Transverse colon (tissue), 4 donors: ENCODE results near the gene SPECC1. TPM values are rescaled to one million over a fixed set of nuclear protein-coding genes. Genes with fewer than 3 reads are reported as not detected.

ENCODE experiments used
- DNase-seq: peaks from one replicate; pipeline ENCODE4 v3.0.0-alpha.2; 2019
- H3K27ac ChIP-seq, 4 donors: fragments of 200-600 bp; sonication (generic); 2 replicates each; pipeline ENCODE4 v1.5.1; 2016 to 2018; ENCODE audit warnings: inconsistent platforms in 4 of 4
- H3K27me3 ChIP-seq: fragments of 200-600 bp; sonication (generic); 2 replicates; pipeline ENCODE4 v1.5.1; 2017; ENCODE audit warnings: inconsistent platforms
- H3K36me3 ChIP-seq, 4 donors: fragments of 200-600 bp; sonication (generic); 2 replicates each; pipeline ENCODE4 v1.5.1; 2017 to 2019; ENCODE audit warnings: inconsistent platforms in 4 of 4
- H3K4me1 ChIP-seq, 4 donors: fragments of 200-600 bp; sonication (generic); 2 replicates each; pipeline ENCODE4 v1.5.1; 2017 to 2020; ENCODE audit warnings: inconsistent platforms in 4 of 4
- H3K4me3 ChIP-seq, 4 donors: fragments of 200-600 bp; sonication (generic); 1 replicate in 1 of 4; 2 replicates in 3 of 4; pipeline versions ENCODE4 v1.5.1 to v1.6.1; 2017 to 2019; ENCODE audit warnings: inconsistent platforms in 4 of 4
- H3K9me3 ChIP-seq, 2 donors: fragments of 200-600 bp; sonication (generic); 2 replicates each; pipeline ENCODE4 v1.5.1; 2017 to 2019; ENCODE audit warnings: inconsistent platforms in 2 of 2
- CTCF ChIP-seq, 5 experiments: fragments of 200-600 bp in 3 of 5; fragments of 450-650 bp in 2 of 5; sonication (generic) in 3 of 5; IDR thresholded peaks; 1 replicate in 2 of 5; 2 replicates in 3 of 5; pipeline ENCODE4 v1.5.1; 2016 to 2017; ENCODE audit warnings: antibody characterized with exemption in 5 of 5, inconsistent platforms in 3 of 5, mild to moderate bottlenecking in 2 of 5, moderate library complexity in 1 of 5
- EP300 ChIP-seq: sonication (generic); formaldehyde crosslinking; IDR thresholded peaks from one replicate; pipeline ENCODE4 v1.6.1; 2017; ENCODE audit warnings: antibody characterized with exemption, low read depth
- POLR2A ChIP-seq: fragments of 450-650 bp; IDR thresholded peaks from one replicate; pipeline ENCODE4 v1.6.1; 2016; ENCODE audit warnings: antibody characterized with exemption, mild to moderate bottlenecking, moderate library complexity
- POLR2AphosphoS5 ChIP-seq, 3 donors: sonication (generic); formaldehyde crosslinking; IDR thresholded peaks; one replicate each; pipeline ENCODE4 v1.6.1; 2016; ENCODE audit warnings: antibody characterized with exemption in 3 of 3
- WGBS, 2 donors: methylation state at CpG; one replicate each; pipeline ENCODE4 v1.1.5; 2018; ENCODE audit warnings: low coverage in 1 of 2; 5-methylcytosine and 5-hydroxymethylcytosine counted together
- in situ Hi-C, 4 donors: fragments of 200-750 bp; cut with MboI; loops; one replicate each; pipeline versions ENCODE4 v1.15.0 to v1.15.1; 2017; ENCODE audit warnings: low sequenced_read_pairs in 3 of 4, low pct_ligation_motif_present in 1 of 4, low pct_unique_long_range_greater_than_20kb in 1 of 4
- intact Hi-C: fragments of 100-400 bp; cut with DNase I; formaldehyde crosslinking; loops from one replicate; pipeline ENCODE4 v1.15.1; 2023; ENCODE audit warnings: low total_unique reads
- total RNA-seq, 4 donors: library from RNA; depleted of rRNA; stranded (reverse); fragments of >200 nt; gene quantifications; one replicate each; pipeline ENCODE4 v1.1.0, GENCODE V29; 2016

The SPECC1 gene
- total RNA-seq, 4 donors from 2014 or later = 117 to 141 (median 125) TPM

GRCh38 chr17:20071824-20072691 lies 62.9 kb downstream of the SPECC1 start:
- TF ChIP-seq POLR2AphosphoS5 (IDR thresholded peaks at IDR 0.05) (no peak), CTCF (IDR thresholded peaks at IDR 0.05) (no peak), EP300 (no peak)
- H3K9me3 ChIP-seq = no peaks in the 10 kb centered on the region
- WGBS, 2 donors = 71 to 83% methylated on average over 2 to 3 of the region's 4 CpGs
- H3K27me3 ChIP-seq = no peaks in the 10 kb centered on the region
- no peaks in the 10 kb centered on the region for H3K36me3 ChIP-seq
- peaks cover 0 to 4% (median 0%) of the 10 kb centered on the region in 4 donors for H3K4me1 ChIP-seq
- no peak for DNase-seq
- no peak overlapping the region for H3K27ac ChIP-seq
- no peak overlapping the region for H3K4me3 ChIP-seq
- intact Hi-C loops (no loop called here), in situ Hi-C loops (no loop called here)

- Histone ChIP-seq H3K4me1 (peaks cover 0 to 4% (median 0%) of the 10 kb centered on the region in 4 donors), H3K27ac (peak overlapping the region in 1 of 4 donors; percentile 36), H3K36me3 (no peaks in the 10 kb centered on the region), H3K27me3 (no peaks in the 10 kb centered on the region), H3K4me3 (no peak overlapping the region), H3K9me3 (no peaks in the 10 kb centered on the region)
- in situ Hi-C loops (no loop called here), intact Hi-C loops (no loop called here)
- no peak for TF ChIP-seq POLR2A
- TF ChIP-seq EP300 = no peak
- no peak for TF ChIP-seq POLR2AphosphoS5 (IDR thresholded peaks at IDR 0.05)
- no peak for TF ChIP-seq CTCF (IDR thresholded peaks at IDR 0.05)
- whole genome bisulfite sequencing, 2 donors = 87 to 100% methylated on average over 2 to 3 of the region's 3 CpGs
- DNase-seq = no peak
These were observed 63.5 kb downstream of the SPECC1 start for GRCh38 chr17:20072692-20072992.

- Histone ChIP-seq H3K36me3 (no peaks in the 10 kb centered on the region), H3K4me3 (peak overlapping the region in 1 of 4 donors; percentile 22), H3K27me3 (no peaks in the 10 kb centered on the region), H3K27ac (peak overlapping the region; percentile 19 to 36 (median 32)), H3K4me1 (peaks cover 0 to 4% (median 0%) of the 10 kb centered on the region in 4 donors), H3K9me3 (no peaks in the 10 kb centered on the region)
- 49 to 55% methylated on average over 5 to 14 of the region's 14 CpGs for WGBS, 2 donors
- no peak for TF ChIP-seq CTCF (IDR thresholded peaks at IDR 0.05)
- TF ChIP-seq POLR2AphosphoS5 (IDR thresholded peaks at IDR 0.05) = peak in 1 of 3 donors; percentile 48
- in situ Hi-C loops (no loop called here), intact Hi-C loops (no loop called here)
- DNase-seq = peak; percentile 38
These were observed 64.2 kb downstream of the SPECC1 start for GRCh38 chr17:20073055-20073979.

GRCh38 chr17:20074001-20074400 lies 64.8 kb downstream of the SPECC1 start:
- TF ChIP-seq EP300 (no peak), CTCF (IDR thresholded peaks at IDR 0.05) (no peak), POLR2A (no peak), POLR2AphosphoS5 (IDR thresholded peaks at IDR 0.05) (no peak)
- peaks cover 0 to 4% (median 0%) of the 10 kb centered on the region in 4 donors for H3K4me1 ChIP-seq
- peak overlapping the region in 1 of 4 donors; percentile 22 for H3K4me3 ChIP-seq
- in situ Hi-C loops (no loop called here), intact Hi-C loops (no loop called here)
- DNase-seq = no peak
- H3K9me3 ChIP-seq = no peaks in the 10 kb centered on the region
- H3K36me3 ChIP-seq = no peaks in the 10 kb centered on the region
- peak overlapping the region; percentile 9 to 33 (median 25) for H3K27ac ChIP-seq
- no peaks in the 10 kb centered on the region for H3K27me3 ChIP-seq
- 58 to 86% methylated on average over 1 to 7 of the region's 7 CpGs for WGBS, 2 donors
